Measurements from ENCODE around the gene NSL1.

NSL1 gene

GRCh38 chr1:212691561-212692071, 100.0 kb downstream of the NSL1 start:
- no peak overlapping the region for H3K27ac ChIP-seq (ENCODE audit: low read depth, low read length)
- no peaks in the 10 kb centered on the region for H3K9me3 ChIP-seq (ENCODE audit: control insufficient read depth, insufficient read depth, low read length)
- H3K4me1 ChIP-seq (ENCODE audit: control insufficient read depth, insufficient read depth, low read length): peaks cover 10% of the 10 kb centered on the region
- H3K27me3 ChIP-seq (ENCODE audit: control insufficient read depth, insufficient read depth, low read length): peaks cover under 1% of the 10 kb centered on the region; the same call in 1 of the 2 replicates
- H3K9ac ChIP-seq (ENCODE audit: low read depth, low read length): no peak overlapping the region
- H3K4me3 ChIP-seq (ENCODE audit: low read depth, low read length): no peak overlapping the region
- H3K36me3 ChIP-seq (ENCODE audit: control insufficient read depth, insufficient read depth, low read length): no peaks in the 10 kb centered on the region

GRCh38 chr1:212690816-212691403, 100.7 kb downstream of the NSL1 start:
- peaks cover 10% of the 10 kb centered on the region for H3K4me1 ChIP-seq (ENCODE audit: control insufficient read depth, insufficient read depth, low read length)
- no peak overlapping the region for H3K4me3 ChIP-seq (ENCODE audit: low read depth, low read length)
- H3K9ac ChIP-seq (ENCODE audit: low read depth, low read length): no peak overlapping the region
- no peaks in the 10 kb centered on the region for H3K27me3 ChIP-seq (ENCODE audit: control insufficient read depth, insufficient read depth, low read length)
- no peaks in the 10 kb centered on the region for H3K36me3 ChIP-seq (ENCODE audit: control insufficient read depth, insufficient read depth, low read length)
- H3K9me3 ChIP-seq (ENCODE audit: control insufficient read depth, insufficient read depth, low read length): no peaks in the 10 kb centered on the region
- H3K27ac ChIP-seq (ENCODE audit: low read depth, low read length): no peak overlapping the region

- H3K9me3 ChIP-seq (ENCODE audit: control insufficient read depth, insufficient read depth, low read length): no peaks in the 10 kb centered on the region
- H3K27me3 ChIP-seq (ENCODE audit: control insufficient read depth, insufficient read depth, low read length): no peaks in the 10 kb centered on the region
- no peak overlapping the region for H3K9ac ChIP-seq (ENCODE audit: low read depth, low read length)
- H3K36me3 ChIP-seq (ENCODE audit: control insufficient read depth, insufficient read depth, low read length): no peaks in the 10 kb centered on the region
- H3K4me1 ChIP-seq (ENCODE audit: control insufficient read depth, insufficient read depth, low read length): peaks cover 10% of the 10 kb centered on the region
- no peak overlapping the region for H3K27ac ChIP-seq (ENCODE audit: low read depth, low read length)
- H3K4me3 ChIP-seq (ENCODE audit: low read depth, low read length): no peak overlapping the region
Measured at GRCh38 chr1:212689758-212690529, 101.6 kb downstream of the NSL1 start.

- H3K27ac ChIP-seq (ENCODE audit: low read depth, low read length): no peak overlapping the region
- no peak overlapping the region for H3K4me3 ChIP-seq (ENCODE audit: low read depth, low read length)
- no peak overlapping the region for H3K9ac ChIP-seq (ENCODE audit: low read depth, low read length)
- no peaks in the 10 kb centered on the region for H3K9me3 ChIP-seq (ENCODE audit: control insufficient read depth, insufficient read depth, low read length)
- peaks cover 10% of the 10 kb centered on the region for H3K4me1 ChIP-seq (ENCODE audit: control insufficient read depth, insufficient read depth, low read length)
- H3K27me3 ChIP-seq (ENCODE audit: control insufficient read depth, insufficient read depth, low read length): no peaks in the 10 kb centered on the region
- H3K36me3 ChIP-seq (ENCODE audit: control insufficient read depth, insufficient read depth, low read length): no peaks in the 10 kb centered on the region
Measured at GRCh38 chr1:212689196-212689725, 102.3 kb downstream of the NSL1 start.

GRCh38 chr1:212688341-212689047, 103.1 kb downstream of the NSL1 start:
- H3K9me3 ChIP-seq (ENCODE audit: control insufficient read depth, insufficient read depth, low read length): no peaks in the 10 kb centered on the region
- H3K36me3 ChIP-seq (ENCODE audit: control insufficient read depth, insufficient read depth, low read length): no peaks in the 10 kb centered on the region
- peaks cover 10% of the 10 kb centered on the region for H3K4me1 ChIP-seq (ENCODE audit: control insufficient read depth, insufficient read depth, low read length)
- H3K4me3 ChIP-seq (ENCODE audit: low read depth, low read length): no peak overlapping the region
- no peak overlapping the region for H3K27ac ChIP-seq (ENCODE audit: low read depth, low read length)
- no peaks in the 10 kb centered on the region for H3K27me3 ChIP-seq (ENCODE audit: control insufficient read depth, insufficient read depth, low read length)
- H3K9ac ChIP-seq (ENCODE audit: low read depth, low read length): no peak overlapping the region

GRCh38 chr1:212687811-212688210, 103.8 kb downstream of the NSL1 start:
- Histone ChIP-seq H3K9ac (ENCODE audit: low read depth, low read length) (no peak overlapping the region), H3K4me1 (ENCODE audit: control insufficient read depth, insufficient read depth, low read length) (peaks cover 10% of the 10 kb centered on the region), H3K4me3 (ENCODE audit: low read depth, low read length) (no peak overlapping the region), H3K9me3 (ENCODE audit: control insufficient read depth, insufficient read depth, low read length) (no peaks in the 10 kb centered on the region), H3K27ac (ENCODE audit: low read depth, low read length) (no peak overlapping the region), H3K36me3 (ENCODE audit: control insufficient read depth, insufficient read depth, low read length) (no peaks in the 10 kb centered on the region), H3K27me3 (ENCODE audit: control insufficient read depth, insufficient read depth, low read length) (no peaks in the 10 kb centered on the region)

- peaks cover 10% of the 10 kb centered on the region for H3K4me1 ChIP-seq (ENCODE audit: control insufficient read depth, insufficient read depth, low read length)
- no peak overlapping the region for H3K4me3 ChIP-seq (ENCODE audit: low read depth, low read length)
- H3K27me3 ChIP-seq (ENCODE audit: control insufficient read depth, insufficient read depth, low read length): no peaks in the 10 kb centered on the region
- no peak overlapping the region for H3K9ac ChIP-seq (ENCODE audit: low read depth, low read length)
- H3K27ac ChIP-seq (ENCODE audit: low read depth, low read length): no peak overlapping the region
- no peaks in the 10 kb centered on the region for H3K36me3 ChIP-seq (ENCODE audit: control insufficient read depth, insufficient read depth, low read length)
- no peaks in the 10 kb centered on the region for H3K9me3 ChIP-seq (ENCODE audit: control insufficient read depth, insufficient read depth, low read length)
Measured at GRCh38 chr1:212686591-212686990, 105.0 kb downstream of the NSL1 start.

- H3K4me1 ChIP-seq (ENCODE audit: control insufficient read depth, insufficient read depth, low read length): peaks cover 10% of the 10 kb centered on the region
- H3K36me3 ChIP-seq (ENCODE audit: control insufficient read depth, insufficient read depth, low read length): no peaks in the 10 kb centered on the region
- no peaks in the 10 kb centered on the region for H3K9me3 ChIP-seq (ENCODE audit: control insufficient read depth, insufficient read depth, low read length)
- H3K27ac ChIP-seq (ENCODE audit: low read depth, low read length): no peak overlapping the region
- no peaks in the 10 kb centered on the region for H3K27me3 ChIP-seq (ENCODE audit: control insufficient read depth, insufficient read depth, low read length)
- no peak overlapping the region for H3K9ac ChIP-seq (ENCODE audit: low read depth, low read length)
- no peak overlapping the region for H3K4me3 ChIP-seq (ENCODE audit: low read depth, low read length)
Measured at GRCh38 chr1:212686069-212686468, 105.5 kb downstream of the NSL1 start.

- H3K4me1 ChIP-seq (ENCODE audit: control insufficient read depth, insufficient read depth, low read length): peaks cover 7% of the 10 kb centered on the region
- H3K4me3 ChIP-seq (ENCODE audit: low read depth, low read length): no peak overlapping the region
- no peaks in the 10 kb centered on the region for H3K36me3 ChIP-seq (ENCODE audit: control insufficient read depth, insufficient read depth, low read length)
- no peak overlapping the region for H3K27ac ChIP-seq (ENCODE audit: low read depth, low read length)
- H3K9ac ChIP-seq (ENCODE audit: low read depth, low read length): no peak overlapping the region
- H3K27me3 ChIP-seq (ENCODE audit: control insufficient read depth, insufficient read depth, low read length): no peaks in the 10 kb centered on the region
- no peaks in the 10 kb centered on the region for H3K9me3 ChIP-seq (ENCODE audit: control insufficient read depth, insufficient read depth, low read length)
Measured at GRCh38 chr1:212685429-212685828, 106.1 kb downstream of the NSL1 start.

- Histone ChIP-seq H3K27me3 (ENCODE audit: control insufficient read depth, insufficient read depth, low read length) (no peaks in the 10 kb centered on the region), H3K9me3 (ENCODE audit: control insufficient read depth, insufficient read depth, low read length) (no peaks in the 10 kb centered on the region)
Measured at GRCh38 chr1:212684521-212685090, 107.0 kb downstream of the NSL1 start.

More at GRCh38 chr1:212684521-212685090, 107.0 kb downstream of the NSL1 start:
- Histone ChIP-seq H3K4me1 (ENCODE audit: control insufficient read depth, insufficient read depth, low read length) (no peaks in the 10 kb centered on the region), H3K4me3 (ENCODE audit: low read depth, low read length) (no peak overlapping the region), H3K36me3 (ENCODE audit: control insufficient read depth, insufficient read depth, low read length) (no peaks in the 10 kb centered on the region), H3K27ac (ENCODE audit: low read depth, low read length) (no peak overlapping the region), H3K9ac (ENCODE audit: low read depth, low read length) (no peak overlapping the region)

All from HUES48 (cell line).